ENCODE measurements around the gene GRK7.
A peak's percentile ranks its signal among the peaks of the same experiment; 100 is the strongest.

The GRK7 gene

DNA sequence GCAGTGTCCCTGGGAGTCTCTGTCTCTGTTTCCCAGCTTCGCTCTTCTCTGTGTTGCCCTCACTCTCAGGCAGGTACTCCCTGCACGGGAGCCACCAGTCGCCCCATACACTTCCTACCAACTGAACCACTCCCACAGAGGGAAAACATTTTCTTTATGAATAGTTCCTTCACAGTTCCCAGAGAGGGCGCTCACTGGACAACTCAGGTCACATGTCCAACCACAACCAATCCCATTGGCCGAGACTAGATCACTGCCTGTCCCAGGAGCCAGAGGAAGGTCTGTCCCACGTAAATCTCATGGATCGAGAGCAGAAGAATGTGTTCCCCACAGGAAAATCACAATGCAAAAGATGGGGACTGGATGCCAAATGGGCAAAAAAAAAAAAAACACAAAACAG lies 26.1 kb downstream of the GRK7 start:
- peaks cover 9% of the 10 kb centered on the region for H3K4me1 Mint-ChIP-seq
- no peaks in the 10 kb centered on the region for H3K36me3 Mint-ChIP-seq (ENCODE audit: insufficient read depth)
- ATAC-seq (replicated peaks; ENCODE audit: extremely low read depth, poor library complexity, severe bottlenecking) (no peak), DNase-seq (ENCODE audit: low spot score in 2 of 2) (no peak)
- H3K27me3 Mint-ChIP-seq = no peaks in the 10 kb centered on the region
- no peaks in the 10 kb centered on the region for H3K9me3 Mint-ChIP-seq
- H3K4me3 Mint-ChIP-seq = no peak overlapping the region
- no peak overlapping the region for H3K27ac Mint-ChIP-seq (ENCODE audit: low read depth)

DNA sequence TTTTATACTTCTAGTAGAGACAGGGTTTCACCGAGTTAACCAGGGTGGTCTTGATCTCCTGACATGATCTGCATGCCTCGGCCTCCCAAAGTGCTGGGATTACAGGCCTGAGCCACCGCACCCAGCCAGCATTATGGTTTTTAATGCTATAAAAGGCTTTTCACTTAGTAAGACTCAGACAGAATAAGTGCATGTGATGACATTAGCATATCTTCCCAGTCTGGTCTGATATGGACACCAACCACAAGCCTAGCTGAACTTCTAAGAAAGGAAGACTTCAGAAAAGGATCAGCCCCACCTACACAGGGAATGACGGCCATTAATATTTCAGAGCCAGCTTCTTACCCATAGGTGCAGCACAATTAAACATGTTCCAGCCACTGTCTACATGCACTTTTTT lies 27.0 kb downstream of the GRK7 start:
- no peak for DNase-seq (ENCODE audit: low spot score in 2 of 2)
- peaks cover 3% of the 10 kb centered on the region for H3K36me3 Mint-ChIP-seq (ENCODE audit: insufficient read depth)
- ATAC-seq (replicated peaks; ENCODE audit: extremely low read depth, poor library complexity, severe bottlenecking) = no peak
- no peak overlapping the region for H3K4me3 Mint-ChIP-seq
- no peaks in the 10 kb centered on the region for H3K9me3 Mint-ChIP-seq
- no peaks in the 10 kb centered on the region for H3K27me3 Mint-ChIP-seq
- peaks cover 18% of the 10 kb centered on the region for H3K4me1 Mint-ChIP-seq
- no peak overlapping the region for H3K27ac Mint-ChIP-seq (ENCODE audit: low read depth)

DNA sequence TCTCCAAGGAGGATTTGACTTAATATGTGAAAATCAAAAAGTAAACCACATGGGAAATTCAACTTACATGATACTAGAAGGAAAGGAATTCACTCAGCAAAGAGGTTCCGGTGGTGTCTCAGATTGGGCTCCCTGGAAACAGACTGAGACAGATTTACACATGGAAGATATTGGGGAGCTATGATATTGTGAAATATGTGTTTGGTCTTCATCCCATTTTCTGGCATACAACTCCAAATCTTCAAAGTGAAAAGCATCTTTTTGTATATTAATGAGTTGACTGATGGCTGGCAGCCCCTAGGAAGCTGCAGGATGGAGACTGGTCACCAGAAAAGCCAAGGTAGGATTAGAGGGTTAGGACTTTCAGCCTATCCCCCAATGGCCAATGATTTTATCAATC lies 29.3 kb downstream of the GRK7 start:
- no peaks in the 10 kb centered on the region for H3K27me3 Mint-ChIP-seq
- DNase-seq (ENCODE audit: low spot score in 2 of 2) (no peak), ATAC-seq (replicated peaks; ENCODE audit: extremely low read depth, poor library complexity, severe bottlenecking) (no peak)
- H3K9me3 Mint-ChIP-seq = no peaks in the 10 kb centered on the region
- H3K36me3 Mint-ChIP-seq (ENCODE audit: insufficient read depth) = peaks cover 7% of the 10 kb centered on the region
- no peak overlapping the region for H3K27ac Mint-ChIP-seq (ENCODE audit: low read depth)
- no peak overlapping the region for H3K4me3 Mint-ChIP-seq
- peaks cover 41% of the 10 kb centered on the region for H3K4me1 Mint-ChIP-seq

DNA sequence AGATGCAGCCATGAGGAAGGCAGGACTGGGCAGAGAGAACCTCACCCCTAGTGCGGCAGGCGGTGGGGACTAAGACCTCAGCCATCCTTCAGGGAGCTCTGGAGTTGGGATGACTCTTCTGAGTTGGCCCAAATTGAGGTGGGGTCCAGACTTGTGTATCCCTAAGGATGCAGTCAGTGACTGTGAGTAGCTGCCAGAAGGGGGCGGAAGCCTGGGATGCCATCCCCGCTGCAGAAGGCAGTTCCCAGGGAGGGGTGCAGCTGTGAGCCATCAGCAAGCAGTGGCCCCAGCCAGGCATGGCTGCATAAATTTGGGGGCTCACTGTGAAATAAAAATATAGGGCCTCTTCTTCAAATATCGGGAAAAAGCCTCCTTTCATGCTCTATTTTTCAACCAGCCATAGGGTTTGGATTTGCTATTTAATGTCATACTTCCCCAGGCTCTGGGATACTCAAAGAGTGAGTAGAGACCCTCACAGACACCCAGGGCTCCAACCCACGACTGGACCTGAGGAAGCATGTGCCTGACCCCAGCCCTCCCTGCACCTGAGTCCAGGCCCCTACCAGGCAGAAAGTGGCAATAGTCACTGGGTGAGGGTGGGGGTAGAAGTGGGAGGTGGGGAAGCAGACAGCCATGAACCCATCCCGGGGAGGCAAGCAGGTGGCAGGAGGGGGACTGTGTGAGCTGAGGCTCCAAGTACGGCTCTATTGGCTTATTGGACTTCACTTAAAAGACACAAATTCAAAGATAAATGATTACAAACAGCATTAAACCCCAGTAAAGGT lies 30.5 kb downstream of the GRK7 start:
- H3K9me3 Mint-ChIP-seq = no peaks in the 10 kb centered on the region
- H3K4me1 Mint-ChIP-seq = peaks cover 48% of the 10 kb centered on the region
- peak overlapping the region; percentile 81 for H3K27ac Mint-ChIP-seq (ENCODE audit: low read depth)
- H3K36me3 Mint-ChIP-seq (ENCODE audit: insufficient read depth) = peaks cover 9% of the 10 kb centered on the region
- H3K4me3 Mint-ChIP-seq = peak overlapping the region; percentile 3
- DNase-seq (ENCODE audit: low spot score in 2 of 2) = no peak
- no peak for ATAC-seq (replicated peaks; ENCODE audit: extremely low read depth, poor library complexity, severe bottlenecking)
- H3K27me3 Mint-ChIP-seq = no peaks in the 10 kb centered on the region

DNA sequence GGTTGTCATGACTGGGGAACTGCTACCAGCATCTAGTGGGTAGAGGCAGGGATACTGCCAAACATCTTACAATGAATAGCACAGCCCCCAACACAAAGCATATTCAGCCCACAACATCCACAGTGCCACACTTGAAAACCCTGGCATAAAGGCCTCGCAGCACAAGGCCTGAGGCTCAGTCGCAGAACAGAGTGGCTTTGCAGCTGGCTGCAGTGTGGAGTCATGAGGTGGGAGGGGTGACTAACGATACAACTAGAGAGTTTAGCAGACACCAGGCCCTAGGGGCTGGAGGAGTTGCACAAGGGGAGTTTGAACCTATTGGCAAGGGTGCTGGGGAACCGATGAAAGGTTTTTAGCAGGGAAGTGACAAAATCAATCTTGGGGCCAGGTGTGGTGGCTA lies 32.1 kb downstream of the GRK7 start:
- ATAC-seq (replicated peaks; ENCODE audit: extremely low read depth, poor library complexity, severe bottlenecking) = no peak

DNA sequence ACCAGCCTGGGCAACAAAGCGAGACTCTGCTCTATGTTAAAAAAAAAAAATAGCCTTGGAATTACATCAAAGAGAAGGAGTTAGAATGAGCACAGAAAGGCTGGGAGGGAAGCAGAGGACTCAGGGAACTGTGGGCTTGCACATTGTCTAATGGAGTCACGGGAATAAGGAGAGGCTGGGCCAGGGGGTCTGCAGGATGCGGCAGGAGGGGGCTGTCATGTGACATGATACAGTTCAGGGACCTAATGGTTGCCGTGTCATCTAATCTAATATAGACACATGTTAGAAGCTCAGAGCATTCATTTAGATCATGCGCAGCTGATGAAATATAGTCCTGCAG lies 32.5 kb downstream of the GRK7 start:
- Mint-ChIP-seq H3K4me3 (peak overlapping the region; percentile 84), H3K27ac (ENCODE audit: low read depth) (peak overlapping the region; percentile 81), H3K9me3 (no peaks in the 10 kb centered on the region), H3K36me3 (ENCODE audit: insufficient read depth) (peaks cover 11% of the 10 kb centered on the region), H3K4me1 (peaks cover 55% of the 10 kb centered on the region), H3K27me3 (no peaks in the 10 kb centered on the region)
- no peak for ATAC-seq (replicated peaks; ENCODE audit: extremely low read depth, poor library complexity, severe bottlenecking)
- no peak for DNase-seq (ENCODE audit: low spot score in 2 of 2)

More for the DNA sequence above, 32.1 kb downstream of the GRK7 start:
- no peaks in the 10 kb centered on the region for H3K9me3 Mint-ChIP-seq
- H3K4me1 Mint-ChIP-seq = peaks cover 55% of the 10 kb centered on the region
- H3K27me3 Mint-ChIP-seq = no peaks in the 10 kb centered on the region
- peak overlapping the region; percentile 84 for H3K4me3 Mint-ChIP-seq
- H3K36me3 Mint-ChIP-seq (ENCODE audit: insufficient read depth) = peaks cover 11% of the 10 kb centered on the region
- no peak for DNase-seq (ENCODE audit: low spot score in 2 of 2)
- peak overlapping the region; percentile 81 for H3K27ac Mint-ChIP-seq (ENCODE audit: low read depth)

DNA sequence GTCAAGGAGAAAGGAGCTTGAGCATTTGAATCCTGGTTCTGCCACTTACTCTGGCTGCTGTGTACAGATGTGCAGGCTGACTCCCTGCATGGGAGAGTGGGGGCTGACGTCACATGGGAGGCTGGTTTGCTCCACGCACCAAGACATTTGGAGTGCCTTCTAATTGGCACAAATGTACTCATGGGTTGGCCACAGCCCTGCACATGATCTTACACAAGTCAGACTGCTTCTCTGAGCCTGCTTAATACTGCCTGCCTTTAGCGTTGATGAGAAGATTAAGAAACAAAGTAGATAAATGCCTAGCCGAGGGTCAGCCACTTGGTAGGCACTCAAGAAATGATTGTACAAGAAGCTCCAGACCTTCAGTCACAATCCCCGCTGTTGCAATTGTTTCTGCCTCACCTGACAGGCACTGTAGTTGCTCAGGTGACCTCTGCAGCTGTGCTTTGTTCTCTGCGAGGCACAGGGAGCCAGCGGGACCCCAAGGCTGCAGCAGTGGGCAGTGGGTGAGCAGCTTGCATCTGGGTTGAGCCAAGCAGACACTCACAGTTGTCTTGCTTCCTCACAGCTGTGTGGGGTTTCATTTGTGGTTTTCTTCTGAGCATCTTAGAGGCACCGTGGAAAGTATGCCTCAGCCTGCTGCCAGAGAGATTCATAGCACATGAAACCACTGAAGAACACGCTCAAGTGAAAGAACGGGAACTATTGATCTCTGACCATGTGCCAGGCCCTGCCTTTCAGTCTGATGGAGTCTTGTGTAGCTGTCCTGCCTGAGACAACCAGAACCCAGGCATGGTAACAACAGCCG lies 33.1 kb downstream of the GRK7 start:
- ATAC-seq (replicated peaks; ENCODE audit: extremely low read depth, poor library complexity, severe bottlenecking) = peak; percentile 81
- peak in 1 of 2 donors; percentile 41 for DNase-seq (ENCODE audit: low spot score in 2 of 2)
- Mint-ChIP-seq H3K27me3 (no peaks in the 10 kb centered on the region), H3K9me3 (no peaks in the 10 kb centered on the region), H3K4me1 (peaks cover 55% of the 10 kb centered on the region), H3K27ac (ENCODE audit: low read depth) (peak overlapping the region; percentile 81), H3K36me3 (ENCODE audit: insufficient read depth) (peaks cover 11% of the 10 kb centered on the region), H3K4me3 (peak overlapping the region; percentile 84)

DNA sequence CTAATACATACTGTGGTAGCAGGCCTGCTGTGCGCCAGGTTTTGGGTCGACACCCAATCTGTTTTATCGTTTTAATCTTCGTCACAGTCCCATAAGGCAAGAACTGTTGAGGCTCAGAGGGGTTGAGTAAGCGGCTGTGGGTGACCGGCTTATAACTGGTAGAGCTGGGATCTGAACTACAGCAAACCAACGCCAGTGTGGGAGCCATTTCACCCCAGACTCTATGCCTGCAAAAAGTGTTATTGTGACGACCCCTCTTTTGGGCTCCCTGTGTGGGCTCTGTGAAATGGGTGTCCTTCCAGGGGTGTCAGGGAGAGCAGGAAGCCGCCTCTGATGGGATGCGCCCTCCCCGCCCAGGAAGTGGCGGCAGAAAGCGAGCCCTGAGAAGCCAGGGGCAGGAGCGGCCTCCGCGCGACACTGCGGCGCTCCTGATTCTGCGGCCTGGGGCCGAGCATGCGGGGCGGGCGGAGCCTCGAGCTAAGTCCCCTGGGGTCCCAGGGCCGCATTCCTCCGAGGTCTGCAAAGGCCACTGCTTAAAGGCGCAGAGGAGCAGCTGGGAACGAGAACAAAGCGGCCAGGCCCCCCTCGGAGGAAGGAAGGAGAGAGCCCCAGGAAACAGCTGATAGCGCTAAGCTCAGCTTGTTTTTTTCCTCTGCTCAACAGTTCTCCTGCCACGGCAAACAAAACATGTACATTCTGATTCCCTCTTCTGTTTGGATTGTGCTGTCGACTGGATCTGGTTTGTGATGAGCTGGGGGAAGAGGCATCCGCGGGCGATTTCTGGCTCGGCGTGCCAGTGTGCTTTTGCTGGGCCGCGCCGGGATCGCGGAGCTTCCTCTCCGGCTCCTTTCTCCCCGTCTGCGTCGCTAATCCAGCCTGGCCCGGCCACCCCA lies 33.9 kb downstream of the GRK7 start:
- peaks cover 55% of the 10 kb centered on the region for H3K4me1 Mint-ChIP-seq
- DNase-seq (ENCODE audit: low spot score in 2 of 2) = peak in 1 of 2 donors; percentile 31
- H3K36me3 Mint-ChIP-seq (ENCODE audit: insufficient read depth) = peaks cover 11% of the 10 kb centered on the region
- H3K27ac Mint-ChIP-seq (ENCODE audit: low read depth) = peak overlapping the region; percentile 81
- H3K9me3 Mint-ChIP-seq = no peaks in the 10 kb centered on the region
- no peaks in the 10 kb centered on the region for H3K27me3 Mint-ChIP-seq
- H3K4me3 Mint-ChIP-seq = peak overlapping the region; percentile 84
- peak; percentile 47 for ATAC-seq (replicated peaks; ENCODE audit: extremely low read depth, poor library complexity, severe bottlenecking)

DNA sequence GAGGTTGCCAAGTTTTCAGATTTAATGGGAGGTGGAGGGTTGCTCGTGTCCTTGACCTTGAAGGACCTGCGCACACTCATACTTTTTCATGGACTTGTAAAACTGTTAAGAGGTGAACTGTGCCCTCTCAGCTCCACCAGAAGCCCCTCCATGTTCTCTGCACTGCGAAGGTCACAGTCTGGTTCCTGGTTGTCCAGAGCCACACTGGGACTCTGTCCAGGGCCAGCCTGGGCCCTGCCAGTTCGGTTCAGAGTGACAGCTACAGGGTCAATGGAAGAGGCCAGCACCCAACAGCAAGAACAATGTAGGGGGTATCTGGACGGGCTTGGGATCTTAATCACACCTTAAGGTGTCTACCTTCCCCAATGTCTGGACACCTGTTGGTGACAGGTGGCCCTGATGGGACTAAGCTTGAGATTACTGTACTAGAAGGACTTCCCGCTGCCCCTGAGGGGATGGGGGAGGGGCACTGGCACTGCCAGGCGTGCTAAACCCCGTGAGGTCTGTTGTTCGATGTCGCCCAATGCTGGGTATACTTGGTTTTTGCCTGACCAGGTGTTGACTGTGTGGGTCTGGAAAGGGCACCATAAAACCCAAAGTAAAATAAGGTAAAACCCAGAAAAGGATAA lies 34.7 kb downstream of the GRK7 start:
- ATAC-seq (replicated peaks; ENCODE audit: extremely low read depth, poor library complexity, severe bottlenecking) = no peak
- Mint-ChIP-seq H3K4me1 (peaks cover 55% of the 10 kb centered on the region), H3K36me3 (ENCODE audit: insufficient read depth) (peaks cover 11% of the 10 kb centered on the region), H3K9me3 (no peaks in the 10 kb centered on the region), H3K27ac (ENCODE audit: low read depth) (peak overlapping the region; percentile 81), H3K27me3 (no peaks in the 10 kb centered on the region), H3K4me3 (peak overlapping the region; percentile 84)
- no peak for DNase-seq (ENCODE audit: low spot score in 2 of 2)

DNA sequence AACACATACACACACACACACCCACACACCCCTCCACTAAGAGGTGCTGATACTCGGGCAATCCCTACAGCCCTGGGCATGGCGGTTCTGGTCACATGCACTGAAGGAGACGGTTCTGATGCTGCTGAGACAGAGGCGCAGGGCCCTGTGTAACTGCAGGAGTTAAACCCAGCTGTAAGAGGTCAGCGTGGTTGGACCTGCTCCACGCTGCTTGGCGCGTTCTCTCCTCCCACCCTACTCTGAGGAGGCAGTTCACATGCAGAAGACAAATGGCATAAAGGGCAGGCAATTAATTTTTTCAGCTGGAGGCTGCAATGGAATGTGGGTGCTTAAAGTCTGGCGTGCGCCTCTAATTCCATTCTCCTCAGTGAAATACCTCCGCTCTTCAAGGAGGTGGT lies 35.2 kb downstream of the GRK7 start:
- Mint-ChIP-seq H3K36me3 (ENCODE audit: insufficient read depth) (peaks cover 11% of the 10 kb centered on the region), H3K27ac (ENCODE audit: low read depth) (peak overlapping the region; percentile 81), H3K4me3 (peak overlapping the region; percentile 84), H3K9me3 (no peaks in the 10 kb centered on the region), H3K4me1 (peaks cover 55% of the 10 kb centered on the region), H3K27me3 (no peaks in the 10 kb centered on the region)
- DNase-seq (ENCODE audit: low spot score in 2 of 2) (no peak), ATAC-seq (replicated peaks; ENCODE audit: extremely low read depth, poor library complexity, severe bottlenecking) (no peak)

DNA sequence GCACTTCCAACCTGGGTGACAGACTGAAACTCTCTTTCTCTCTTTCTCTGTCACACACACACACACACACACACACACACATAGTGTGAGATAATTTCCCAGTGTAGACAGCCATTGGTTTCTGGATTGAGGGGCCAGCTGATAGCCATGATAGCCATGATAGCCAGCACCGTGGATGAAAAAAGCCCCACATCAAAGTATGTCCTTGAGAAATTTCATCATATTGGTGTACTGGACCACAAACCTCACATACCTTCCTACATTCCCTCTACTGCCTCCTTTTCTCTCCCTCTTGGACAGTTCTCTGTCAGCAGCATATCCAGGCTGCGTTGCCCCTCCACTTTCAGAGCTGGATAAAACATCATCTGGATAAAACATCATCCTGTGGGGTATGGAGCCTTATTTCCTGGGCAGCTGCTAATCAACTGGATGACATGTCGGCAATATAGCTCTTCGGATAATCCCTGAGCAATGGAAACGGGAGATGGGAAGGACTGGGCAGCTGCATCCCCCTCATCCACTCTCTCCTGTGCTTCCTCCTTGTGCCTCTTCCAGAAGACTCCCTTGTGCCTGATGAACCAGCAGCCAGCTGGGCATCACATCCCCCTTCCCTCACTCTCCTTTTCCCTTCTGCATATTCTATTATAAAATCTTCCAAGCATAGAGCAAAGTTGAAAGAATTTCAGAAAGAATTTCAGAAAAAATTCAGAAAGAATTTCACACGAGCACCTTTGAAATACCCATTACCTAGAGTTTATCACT lies 39.3 kb downstream of the GRK7 start:
- H3K36me3 Mint-ChIP-seq (ENCODE audit: insufficient read depth) = peaks cover 4% of the 10 kb centered on the region
- peaks cover 19% of the 10 kb centered on the region for H3K4me1 Mint-ChIP-seq
- ATAC-seq (replicated peaks; ENCODE audit: extremely low read depth, poor library complexity, severe bottlenecking) (no peak), DNase-seq (ENCODE audit: low spot score in 2 of 2) (no peak)
- H3K27ac Mint-ChIP-seq (ENCODE audit: low read depth) = no peak overlapping the region
- H3K4me3 Mint-ChIP-seq = no peak overlapping the region
- no peaks in the 10 kb centered on the region for H3K27me3 Mint-ChIP-seq
- H3K9me3 Mint-ChIP-seq = no peaks in the 10 kb centered on the region

Data from central memory CD8-positive, alpha-beta T cell (primary cell).